Stimulated activated CD4-positive, alpha-beta T cell treated with anti-CD3 and anti-CD28 coated beads, Interleukin-2, amount 100 ng/mL, for 24 hours (primary cell): ENCODE measurements around the gene AKR1C8.

Source experiments
- DNase-seq, 2 donors: peaks; one replicate each; pipeline ENCODE4 v3.0.0-alpha.2; 2020

The AKR1C8 gene

DNA sequence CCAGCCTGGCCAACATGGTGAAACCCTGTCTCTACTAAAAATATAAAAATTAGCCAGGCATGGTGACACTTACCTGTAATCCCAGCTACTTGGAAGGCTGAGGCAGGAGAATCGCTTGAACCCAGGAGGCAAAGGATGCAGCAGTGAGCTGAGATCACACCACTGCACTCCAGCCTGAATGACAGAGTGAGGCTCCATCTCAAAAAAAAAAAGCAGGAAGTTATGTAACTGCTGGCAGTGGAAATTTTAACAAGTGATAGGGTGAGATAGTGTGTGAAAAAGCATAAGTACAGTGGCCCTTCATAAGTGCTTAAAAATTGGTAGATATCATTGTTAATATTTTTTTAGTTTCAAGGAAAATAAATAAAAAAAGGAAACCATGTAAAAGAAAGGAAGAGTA lies 78.4 kb downstream of the AKR1C8 start:
- no peak for DNase-seq

DNA sequence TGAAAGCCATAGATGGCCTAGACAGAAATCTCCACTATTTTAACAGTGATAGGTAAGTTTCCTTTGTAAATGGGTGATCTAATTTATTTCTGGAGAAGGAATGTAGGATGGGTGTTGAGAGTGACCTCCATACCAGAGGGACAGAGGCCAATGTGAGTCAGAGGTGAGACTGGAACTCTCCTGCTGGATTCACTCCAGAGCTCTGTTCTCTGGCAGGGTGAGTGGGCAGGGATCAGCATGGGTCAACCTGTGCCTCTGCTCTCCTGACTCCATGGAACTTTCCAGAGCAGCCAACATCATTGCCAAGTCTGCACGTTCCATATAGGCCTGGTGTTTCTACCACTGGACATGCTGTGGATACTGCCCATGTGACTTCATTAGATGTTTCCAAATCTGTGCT lies 79.3 kb downstream of the AKR1C8 start:
- DNase-seq = no peak
